Activated naive CD8-positive, alpha-beta T cell (primary cell): ENCODE measurements around the gene TAC3.
A peak's percentile ranks its signal among the peaks of the same experiment; 100 is the strongest.
"Not testable (repeated sequence)": the region's sequence is repeated elsewhere in the genome, so short reads cannot be mapped to it uniquely, and the experiment has no call there.

Experiments used
- H3K27ac Mint-ChIP-seq: one replicate; pipeline ENCODE4 v1.8.0; 2021; ENCODE audit warnings: mixed read lengths
- H3K27me3 Mint-ChIP-seq: one replicate; pipeline ENCODE4 v1.8.0; 2021; ENCODE audit warnings: mixed read lengths
- H3K36me3 Mint-ChIP-seq: one replicate; pipeline ENCODE4 v1.8.0; 2021; ENCODE audit warnings: mixed read lengths
- H3K4me1 Mint-ChIP-seq: one replicate; pipeline ENCODE4 v1.8.0; 2021; ENCODE audit warnings: low read depth, mixed read lengths
- H3K4me3 Mint-ChIP-seq: one replicate; pipeline ENCODE4 v1.8.0; 2021; ENCODE audit warnings: mild to moderate bottlenecking, mixed read lengths
- H3K9me3 Mint-ChIP-seq: one replicate; pipeline ENCODE4 v1.8.0; 2021; ENCODE audit warnings: low read depth, mixed read lengths

TAC3 gene

GRCh38 chr12:57016348-57016747 lies at the start of gene TAC3:
Gene TAC3, minus strand, starts transcription at chr12:57016529. Its CDS starts 732 bp downstream, at chr12:57015797.
- no peak within 1 kb of the TSS for H3K4me3 Mint-ChIP-seq
- no peaks in the 10 kb centered on the region for H3K9me3 Mint-ChIP-seq
- no peaks in the 10 kb centered on the region for H3K36me3 Mint-ChIP-seq
- H3K4me1 Mint-ChIP-seq: peaks cover 29% of the 10 kb centered on the region
- no peaks in the 10 kb centered on the region for H3K27me3 Mint-ChIP-seq
- H3K27ac Mint-ChIP-seq: no peak within 1 kb of the TSS

- Mint-ChIP-seq H3K4me3 (peak overlapping the region; percentile 88), H3K4me1 (peaks cover 59% of the 10 kb centered on the region), H3K36me3 (peaks cover 14% of the 10 kb centered on the region), H3K27me3 (no peaks in the 10 kb centered on the region), H3K27ac (peak overlapping the region; percentile 96), H3K9me3 (no peaks in the 10 kb centered on the region)
Observed at GRCh38 chr12:57063991-57064685, 47.8 kb upstream of the TAC3 start.

- H3K9me3 Mint-ChIP-seq: no peaks in the 10 kb centered on the region
- H3K36me3 Mint-ChIP-seq: peaks cover 10% of the 10 kb centered on the region
- no peaks in the 10 kb centered on the region for H3K27me3 Mint-ChIP-seq
- H3K27ac Mint-ChIP-seq: peak overlapping the region; percentile 67
- peaks cover 25% of the 10 kb centered on the region for H3K4me1 Mint-ChIP-seq
- H3K4me3 Mint-ChIP-seq: no peak overlapping the region
Observed at GRCh38 chr12:57058454-57058853, 42.1 kb upstream of the TAC3 start.

- peaks cover 10% of the 10 kb centered on the region for H3K36me3 Mint-ChIP-seq
- no peak overlapping the region for H3K4me3 Mint-ChIP-seq
- peaks cover 14% of the 10 kb centered on the region for H3K4me1 Mint-ChIP-seq
Observed at GRCh38 chr12:57057067-57057751, 40.9 kb upstream of the TAC3 start.

GRCh38 chr12:57055824-57056223 lies 39.5 kb upstream of the TAC3 start:
- Mint-ChIP-seq H3K9me3 (no peaks in the 10 kb centered on the region), H3K27me3 (no peaks in the 10 kb centered on the region), H3K27ac (peak overlapping the region; percentile 0), H3K36me3 (peaks cover 9% of the 10 kb centered on the region), H3K4me1 (peaks cover 8% of the 10 kb centered on the region), H3K4me3 (no peak overlapping the region)

More at GRCh38 chr12:57057067-57057751, 40.9 kb upstream of the TAC3 start:
- Mint-ChIP-seq H3K27ac (peak overlapping the region; percentile 18), H3K27me3 (no peaks in the 10 kb centered on the region), H3K9me3 (no peaks in the 10 kb centered on the region)

- H3K36me3 Mint-ChIP-seq, H3K9me3 Mint-ChIP-seq, H3K4me1 Mint-ChIP-seq, H3K4me3 Mint-ChIP-seq, H3K27me3 Mint-ChIP-seq, H3K27ac Mint-ChIP-seq: not testable (repeated sequence)
Observed at GRCh38 chr12:57053901-57054300, 37.6 kb upstream of the TAC3 start.

- H3K27ac Mint-ChIP-seq, H3K4me1 Mint-ChIP-seq, H3K9me3 Mint-ChIP-seq, H3K4me3 Mint-ChIP-seq, H3K36me3 Mint-ChIP-seq, H3K27me3 Mint-ChIP-seq: not testable (repeated sequence)
Observed at GRCh38 chr12:57053146-57053545, 36.8 kb upstream of the TAC3 start.

GRCh38 chr12:57051011-57051410 lies 34.7 kb upstream of the TAC3 start:
- H3K27me3 Mint-ChIP-seq: no peaks in the 10 kb centered on the region
- H3K27ac Mint-ChIP-seq: no peak overlapping the region
- peaks cover 26% of the 10 kb centered on the region for H3K4me1 Mint-ChIP-seq
- H3K4me3 Mint-ChIP-seq: no peak overlapping the region
- H3K9me3 Mint-ChIP-seq: no peaks in the 10 kb centered on the region
- H3K36me3 Mint-ChIP-seq: no peaks in the 10 kb centered on the region

GRCh38 chr12:57049890-57050289 lies 33.6 kb upstream of the TAC3 start, which contains the start of gene MYO1A:
Gene MYO1A, minus strand, starts transcription at chr12:57050129. Its CDS starts 1,806 bp downstream, at chr12:57048323.
- H3K4me1 Mint-ChIP-seq: peaks cover 29% of the 10 kb centered on the region
- H3K36me3 Mint-ChIP-seq: no peaks in the 10 kb centered on the region
- H3K27ac Mint-ChIP-seq: no peak within 1 kb of the TSS
- no peaks in the 10 kb centered on the region for H3K27me3 Mint-ChIP-seq
- H3K4me3 Mint-ChIP-seq: no peak within 1 kb of the TSS
- H3K9me3 Mint-ChIP-seq: no peaks in the 10 kb centered on the region

- no peaks in the 10 kb centered on the region for H3K9me3 Mint-ChIP-seq
- peaks cover 29% of the 10 kb centered on the region for H3K4me1 Mint-ChIP-seq
- H3K27ac Mint-ChIP-seq: no peak overlapping the region
- no peaks in the 10 kb centered on the region for H3K27me3 Mint-ChIP-seq
- no peaks in the 10 kb centered on the region for H3K36me3 Mint-ChIP-seq
- no peak overlapping the region for H3K4me3 Mint-ChIP-seq
Observed at GRCh38 chr12:57049119-57049446, 32.8 kb upstream of the TAC3 start.

- no peak overlapping the region for H3K27ac Mint-ChIP-seq
- H3K4me1 Mint-ChIP-seq: peaks cover 29% of the 10 kb centered on the region
- no peaks in the 10 kb centered on the region for H3K36me3 Mint-ChIP-seq
- H3K27me3 Mint-ChIP-seq: no peaks in the 10 kb centered on the region
- H3K4me3 Mint-ChIP-seq: no peak overlapping the region
- H3K9me3 Mint-ChIP-seq: no peaks in the 10 kb centered on the region
Observed at GRCh38 chr12:57048423-57049118, 32.2 kb upstream of the TAC3 start.

GRCh38 chr12:57047981-57048380 lies 31.7 kb upstream of the TAC3 start:
- H3K4me3 Mint-ChIP-seq: no peak overlapping the region
- H3K9me3 Mint-ChIP-seq: no peaks in the 10 kb centered on the region
- H3K27ac Mint-ChIP-seq: peak overlapping the region; percentile 43
- no peaks in the 10 kb centered on the region for H3K27me3 Mint-ChIP-seq
- peaks cover 29% of the 10 kb centered on the region for H3K4me1 Mint-ChIP-seq
- H3K36me3 Mint-ChIP-seq: no peaks in the 10 kb centered on the region

- H3K27me3 Mint-ChIP-seq: no peaks in the 10 kb centered on the region
- H3K9me3 Mint-ChIP-seq: no peaks in the 10 kb centered on the region
- H3K4me1 Mint-ChIP-seq: peaks cover 29% of the 10 kb centered on the region
- H3K4me3 Mint-ChIP-seq: peak overlapping the region; percentile 42
- no peaks in the 10 kb centered on the region for H3K36me3 Mint-ChIP-seq
- H3K27ac Mint-ChIP-seq: peak overlapping the region; percentile 43
Observed at GRCh38 chr12:57046947-57047890, 30.9 kb upstream of the TAC3 start.

GRCh38 chr12:57046086-57046791 lies 29.9 kb upstream of the TAC3 start:
- Mint-ChIP-seq H3K36me3 (no peaks in the 10 kb centered on the region), H3K9me3 (no peaks in the 10 kb centered on the region), H3K27me3 (no peaks in the 10 kb centered on the region), H3K4me3 (no peak overlapping the region), H3K27ac (no peak overlapping the region), H3K4me1 (peaks cover 29% of the 10 kb centered on the region)
